DND-41 (cell line): ENCODE results near the gene FAM174C.

Experiments used
- ATAC-seq: fragments of 200-7000 bp; cut with Tn5 transposase; 3 replicates; pipeline ENCODE4 v1.9.1; 2021; ENCODE audit warnings: low read depth; ENCODE audit not compliant: insufficient read depth
- DNase-seq: peaks from one replicate; pipeline ENCODE4 v3.0.0-alpha.2; 2020
- H2AFZ ChIP-seq: 2 replicates; pipeline ENCODE4 v1.6.0; 2012; ENCODE audit warnings: low read depth, low read length
- H3K27ac ChIP-seq: 2 replicates; pipeline ENCODE4 v1.5.1; 2012; ENCODE audit warnings: low read length, inconsistent platforms
- H3K27me3 ChIP-seq: fragments of 200-600 bp; sonication (generic); 2 replicates; pipeline ENCODE4 v1.6.0; 2012; ENCODE audit warnings: low read length, mild to moderate bottlenecking, inconsistent platforms; ENCODE audit not compliant: insufficient read depth, poor library complexity
- H3K36me3 ChIP-seq: 2 replicates; pipeline ENCODE4 v1.5.1; 2012; ENCODE audit warnings: low read length, inconsistent platforms; ENCODE audit not compliant: insufficient read depth
- H3K4me1 ChIP-seq: 2 replicates; pipeline ENCODE4 v1.5.1; 2012; ENCODE audit warnings: mild to moderate bottlenecking, low read length; ENCODE audit not compliant: insufficient read depth
- H3K4me2 ChIP-seq: 2 replicates; pipeline ENCODE4 v1.6.0; 2012; ENCODE audit warnings: mild to moderate bottlenecking, moderate library complexity, low read length, inconsistent platforms; ENCODE audit not compliant: insufficient read depth
- H3K4me3 ChIP-seq, 2 experiments: fragments of 200-600 bp in 1 of 2; shearing (Covaris generic) in 1 of 2; 2 replicates each; pipeline ENCODE4 v1.5.1; 2012 to 2016; ENCODE audit warnings: inconsistent platforms in 2 of 2, low read length in 2 of 2, mild to moderate bottlenecking in 2 of 2, low read depth in 1 of 2, moderate library complexity in 1 of 2
- H3K79me2 ChIP-seq: 2 replicates; pipeline ENCODE4 v1.6.0; 2012; ENCODE audit warnings: low read length, inconsistent platforms; ENCODE audit not compliant: insufficient read depth
- H3K9ac ChIP-seq: 2 replicates; pipeline ENCODE4 v1.6.0; 2012; ENCODE audit warnings: low read depth, mild to moderate bottlenecking, inconsistent platforms, low read length, moderate library complexity
- H3K9me3 ChIP-seq: 2 replicates; pipeline ENCODE4 v1.5.1; 2012; ENCODE audit warnings: low read length, moderate library complexity, mild to moderate bottlenecking, inconsistent platforms; ENCODE audit not compliant: insufficient read depth, severe bottlenecking
- H4K20me1 ChIP-seq: 2 replicates; pipeline ENCODE4 v1.6.0; 2012; ENCODE audit warnings: low read length; ENCODE audit not compliant: insufficient read depth
- CTCF ChIP-seq: IDR thresholded peaks from 2 replicates; pipeline ENCODE4 v1.5.1; 2012; ENCODE audit warnings: borderline replicate concordance, low read length, moderate library complexity, mild to moderate bottlenecking; ENCODE audit not compliant: poor library complexity, severe bottlenecking; ENCODE audit errors: extremely low read depth
- EZH2 ChIP-seq: IDR thresholded peaks from 3 replicates; pipeline ENCODE4 v1.6.1; 2012; ENCODE audit warnings: borderline replicate concordance, low read depth, mild to moderate bottlenecking, moderate library complexity, low read length, inconsistent platforms; ENCODE audit not compliant: severe bottlenecking

FAM174C gene

GRCh38 chr19:1232652-1233072, 42.7 kb upstream of the FAM174C start:
- no peak for DNase-seq
- H3K9ac ChIP-seq = no peak overlapping the region

GRCh38 chr19:1233115-1233667, 42.1 kb upstream of the FAM174C start:
- DNase-seq (no peak), ATAC-seq (no peak)
- Histone ChIP-seq H4K20me1 (no peaks in the 10 kb centered on the region), H3K27me3 (peaks cover 6% of the 10 kb centered on the region), H3K4me1 (peaks cover 12% of the 10 kb centered on the region), H3K27ac (no peak overlapping the region), H3K9me3 (no peaks in the 10 kb centered on the region), H3K9ac (no peak overlapping the region), H3K79me2 (no peaks in the 10 kb centered on the region), H3K4me3 (no peak overlapping the region), H3K36me3 (no peaks in the 10 kb centered on the region), H2AFZ (no peak overlapping the region), H3K4me2 (no peak overlapping the region)
- no peak for TF ChIP-seq CTCF
- no peak for TF ChIP-seq EZH2

More at GRCh38 chr19:1232652-1233072, 42.7 kb upstream of the FAM174C start:
- H2AFZ ChIP-seq = no peak overlapping the region
- peaks cover 9% of the 10 kb centered on the region for H3K4me1 ChIP-seq
- ATAC-seq = no peak
- H3K27me3 ChIP-seq = peaks cover 6% of the 10 kb centered on the region
- H4K20me1 ChIP-seq = no peaks in the 10 kb centered on the region
- no peak overlapping the region for H3K27ac ChIP-seq
- no peak overlapping the region for H3K4me2 ChIP-seq
- TF ChIP-seq EZH2 (no peak), CTCF (no peak)
- H3K79me2 ChIP-seq = no peaks in the 10 kb centered on the region
- no peak overlapping the region for H3K4me3 ChIP-seq
- H3K9me3 ChIP-seq = no peaks in the 10 kb centered on the region
- H3K36me3 ChIP-seq = peaks cover under 1% of the 10 kb centered on the region; the same call in 1 of the 2 replicates

- H3K27ac ChIP-seq = no peak overlapping the region
- no peaks in the 10 kb centered on the region for H4K20me1 ChIP-seq
- H3K9me3 ChIP-seq = no peaks in the 10 kb centered on the region
- no peak overlapping the region for H3K4me3 ChIP-seq
- H3K36me3 ChIP-seq = no peaks in the 10 kb centered on the region
- DNase-seq = no peak
- no peak for TF ChIP-seq EZH2
- TF ChIP-seq CTCF = no peak
- no peak overlapping the region for H3K4me2 ChIP-seq
- ATAC-seq = no peak
- H3K79me2 ChIP-seq = no peaks in the 10 kb centered on the region
- H3K27me3 ChIP-seq = peaks cover 6% of the 10 kb centered on the region
- no peak overlapping the region for H2AFZ ChIP-seq
- H3K4me1 ChIP-seq = peaks cover 16% of the 10 kb centered on the region
- no peak overlapping the region for H3K9ac ChIP-seq
Observed at GRCh38 chr19:1234051-1234954, 41.0 kb upstream of the FAM174C start.
